SK-N-SH (cell line): ENCODE data around the gene RASA3. TPM values are rescaled to one million over a fixed set of nuclear protein-coding genes. Genes with fewer than 3 reads are reported as not detected.

Experiments
- CTCF ChIA-PET: fragments of 300-600, 350-600 bp; formaldehyde crosslinking; extraction: SDS; loops from one replicate; lab custom pipeline; 2021; lab: Yijun Ruan, JAX
- POLR2A ChIA-PET: fragments of 350-600 bp; sonication (Branson Sonifier 250); formaldehyde crosslinking; extraction: SDS; loops from one replicate; lab custom pipeline; 2020; ENCODE audit warnings: antibody characterized with exemption, inconsistent platforms; lab: Yijun Ruan, JAX
- DNase-seq: peaks from one replicate; pipeline ENCODE4 v3.0.0; 2012
- H2AFZ ChIP-seq: fragments of 200-600 bp; sonication (generic); 2 replicates; pipeline ENCODE4 v1.8.1; 2016; ENCODE audit warnings: antibody characterized with exemption, mild to moderate bottlenecking, low read depth
- H3F3A ChIP-seq: fragments of 200-600 bp; sonication (generic); replicated peaks from 2 replicates; pipeline ENCODE3; 2016; ENCODE audit warnings: antibody characterized with exemption, mild to moderate bottlenecking; ENCODE audit not compliant: insufficient read depth
- H3K27ac ChIP-seq, 2 experiments: fragments of 200-500 bp in 1 of 2; fragments of 200-600 bp in 1 of 2; sonication (Bioruptor generic) in 1 of 2; sonication (generic), shearing (Covaris generic) in 1 of 2; 2 replicates each; pipeline versions ENCODE4 v1.5.1 to v1.6.1; 2014 to 2016; ENCODE audit warnings: low read depth in 2 of 2, inconsistent platforms in 1 of 2, low read length in 1 of 2, mild to moderate bottlenecking in 1 of 2, mixed read lengths in 1 of 2
- H3K27me3 ChIP-seq: fragments of 200-600 bp; sonication (generic), shearing (Covaris generic); 2 replicates; pipeline ENCODE4 v1.6.1; 2016; ENCODE audit warnings: mixed run types; ENCODE audit not compliant: insufficient read depth
- H3K36me3 ChIP-seq, 2 experiments: fragments of 200-500 bp in 1 of 2; fragments of 200-600 bp in 1 of 2; sonication (Bioruptor generic) in 1 of 2; sonication (generic) in 1 of 2; replicated peaks in 1 of 2; 2 replicates each; pipeline versions ENCODE3 to v1.5.1; 2014 to 2016; ENCODE audit warnings: low read length in 1 of 2, mild to moderate bottlenecking in 1 of 2; ENCODE audit not compliant: insufficient read depth in 2 of 2, control insufficient read depth in 1 of 2
- H3K4me1 ChIP-seq, 2 experiments: fragments of 200-500 bp in 1 of 2; fragments of 200-600 bp in 1 of 2; sonication (Bioruptor generic) in 1 of 2; sonication (generic), shearing (Covaris generic) in 1 of 2; 2 replicates each; pipeline versions ENCODE4 v1.5.1 to v1.6.1; 2014 to 2016; ENCODE audit warnings: low read depth in 1 of 2, low read length in 1 of 2, mixed run types in 1 of 2; ENCODE audit not compliant: insufficient read depth in 2 of 2, control insufficient read depth in 1 of 2
- H3K4me2 ChIP-seq: fragments of 200-600 bp; sonication (generic), shearing (Covaris generic); 2 replicates; pipeline ENCODE4 v1.6.1; 2017; ENCODE audit warnings: mixed run types
- H3K4me3 ChIP-seq, 2 experiments: fragments of 200-500 bp in 1 of 2; fragments of 200-600 bp in 1 of 2; sonication (Bioruptor generic) in 1 of 2; sonication (generic), shearing (Covaris generic) in 1 of 2; 2 replicates each; pipeline versions ENCODE4 v1.5.1 to v1.8.1; 2014 to 2016; ENCODE audit warnings: low read depth in 2 of 2, inconsistent platforms in 1 of 2, low read length in 1 of 2, mild to moderate bottlenecking in 1 of 2, mixed read lengths in 1 of 2, moderate library complexity in 1 of 2
- H3K79me2 ChIP-seq: fragments of 200-600 bp; sonication (generic); 2 replicates; pipeline ENCODE4 v1.8.1; 2017; ENCODE audit warnings: mild to moderate bottlenecking; ENCODE audit not compliant: insufficient read depth
- H3K9ac ChIP-seq: fragments of 200-600 bp; sonication (generic); 2 replicates; pipeline ENCODE4 v1.6.1; 2017; ENCODE audit warnings: mixed run types
- H3K9me2 ChIP-seq: fragments of 200-600 bp; sonication (generic); 2 replicates; pipeline ENCODE4 v1.6.1; 2017; ENCODE audit warnings: mixed run types
- H3K9me3 ChIP-seq: fragments of 200-600 bp; sonication (generic); 2 replicates; pipeline ENCODE4 v1.6.1; 2017; ENCODE audit warnings: mixed run types, mild to moderate bottlenecking, moderate library complexity
- H4K20me1 ChIP-seq: fragments of 200-600 bp; sonication (generic); 2 replicates; pipeline ENCODE4 v1.6.1; 2017; ENCODE audit warnings: mild to moderate bottlenecking, mixed run types; ENCODE audit not compliant: insufficient read depth
- CTCF ChIP-seq: fragments of 200-600 bp; sonication (generic); IDR thresholded peaks from 2 replicates; pipeline ENCODE4 v1.6.1; 2017; ENCODE audit warnings: antibody characterized with exemption, mild to moderate bottlenecking, moderate library complexity
- FOSL2 ChIP-seq: IDR thresholded peaks from 2 replicates; pipeline ENCODE4 v1.4.0; 2012; ENCODE audit warnings: low read depth, mild to moderate bottlenecking, moderate library complexity, borderline replicate concordance
- GABPA ChIP-seq: IDR thresholded peaks from 2 replicates; pipeline ENCODE4 v1.4.0; 2012; ENCODE audit warnings: low read depth, mild to moderate bottlenecking
- JUND ChIP-seq: IDR thresholded peaks from 2 replicates; pipeline ENCODE4 v1.4.0; 2012
- RCOR1 ChIP-seq: fragments of 150-350 bp; IDR thresholded peaks from 2 replicates; pipeline ENCODE4 v1.6.1; 2017; ENCODE audit warnings: antibody characterized with exemption, low read length
- USF2 ChIP-seq: fragments of 150-350 bp; IDR thresholded peaks from 2 replicates; pipeline ENCODE4 v1.6.1; 2017; ENCODE audit warnings: antibody characterized with exemption, low read length, low read depth, borderline replicate concordance
- YY1 ChIP-seq: IDR thresholded peaks from 2 replicates; pipeline ENCODE4 v1.4.0; 2012; ENCODE audit warnings: low read depth, mild to moderate bottlenecking
- WGBS: methylation state at CpG from one replicate; pipeline ENCODE4 v1.1.6; 2017; ENCODE audit warnings: low lambda C conversion rate; 5-methylcytosine and 5-hydroxymethylcytosine counted together
- polyA plus RNA-seq, 3 experiments: library from polyadenylated mRNA; depleted of rRNA; stranded (reverse); fragments of >200 nt; gene quantifications; 2 replicates each; pipeline ENCODE4 v1.2.3, GENCODE V29; 2012

RASA3 gene
- polyA plus RNA-seq, 1 of the 3 experiments (the other 2 are of a cell fraction): 25.1 TPM

GRCh38 chr13:114087430-114087829 is 45.0 kb downstream of the RASA3 start:
- Histone ChIP-seq H3K9me2 (no peaks in the 10 kb centered on the region), H3F3A (no peaks in the 10 kb centered on the region), H3K27me3 (no peaks in the 10 kb centered on the region)
- DNase-seq: no peak
- no peak for TF ChIP-seq JUND
- TF ChIP-seq, all 33 proteins: peak for 0
- Histone ChIP-seq H2AFZ (no peak overlapping the region), H3K9me3 (no peaks in the 10 kb centered on the region; the same call in 1 of the 2 replicates), H3K9ac (no peak overlapping the region), H3K4me2 (no peak overlapping the region), H3K79me2 (peaks cover 60% of the 10 kb centered on the region), H3K27ac (no peak overlapping the region), H4K20me1 (peaks cover 8% of the 10 kb centered on the region; the same call in 1 of the 2 replicates), H3K36me3 (peaks cover 0 to 9% of the 10 kb centered on the region in 2 experiments), H3K4me3 (no peak overlapping the region), H3K4me1 (no peaks in the 10 kb centered on the region)
- no CpG with 5 or more reads among the region's 18 CpGs for WGBS
- ChIA-PET POLR2A (no interaction called here), CTCF (no interaction called here)

- peaks cover 62% of the 10 kb centered on the region for H3K79me2 ChIP-seq
- H3K27ac ChIP-seq: no peak overlapping the region
- ChIA-PET POLR2A (no interaction called here), CTCF (no interaction called here)
- WGBS: 95% methylated on average over 23 of the region's 23 CpGs
- H3K27me3 ChIP-seq: no peaks in the 10 kb centered on the region
- H3K9me2 ChIP-seq: no peaks in the 10 kb centered on the region
- H2AFZ ChIP-seq: no peak overlapping the region
- no peaks in the 10 kb centered on the region for H3F3A ChIP-seq
- no peak overlapping the region for H3K9ac ChIP-seq
- H3K4me3 ChIP-seq: no peak overlapping the region
- no peaks in the 10 kb centered on the region for H3K9me3 ChIP-seq
- no peak overlapping the region for H3K4me2 ChIP-seq
- peaks cover 7 to 11% of the 10 kb centered on the region in 2 experiments; a peak in 3 of 4 replicates for H3K4me1 ChIP-seq
- peaks cover 0 to 5% of the 10 kb centered on the region in 2 experiments for H3K36me3 ChIP-seq
- no peak for TF ChIP-seq GABPA
- TF ChIP-seq JUND: no peak
- TF ChIP-seq CTCF: no peak
- no peak for TF ChIP-seq RCOR1
- TF ChIP-seq FOSL2: no peak
- TF ChIP-seq USF2: no peak
- TF ChIP-seq YY1: no peak
- DNase-seq: no peak
- peaks cover 52% of the 10 kb centered on the region for H4K20me1 ChIP-seq
Measured at GRCh38 chr13:114082849-114083645, 49.4 kb downstream of the RASA3 start.
